ENCODE data around the gene ZDHHC8. TPM values are rescaled to one million over a fixed set of nuclear protein-coding genes. Genes with fewer than 3 reads are reported as not detected.
"Not testable (repeated sequence)": the region's sequence is repeated elsewhere in the genome, so short reads cannot be mapped to it uniquely, and the experiment has no call there.

Gene ZDHHC8
- polyA plus RNA-seq, 12 donors, result 31.6 to 62.1 (median 37.2) TPM; not detected in 1

GRCh38 chr22:20156611-20157429 lies 25.2 kb downstream of the ZDHHC8 start:
- DNase-seq, result peak; percentile 86

GRCh38 chr22:20157430-20158183 lies 26.0 kb downstream of the ZDHHC8 start:
- DNase-seq, result no peak

DNA sequence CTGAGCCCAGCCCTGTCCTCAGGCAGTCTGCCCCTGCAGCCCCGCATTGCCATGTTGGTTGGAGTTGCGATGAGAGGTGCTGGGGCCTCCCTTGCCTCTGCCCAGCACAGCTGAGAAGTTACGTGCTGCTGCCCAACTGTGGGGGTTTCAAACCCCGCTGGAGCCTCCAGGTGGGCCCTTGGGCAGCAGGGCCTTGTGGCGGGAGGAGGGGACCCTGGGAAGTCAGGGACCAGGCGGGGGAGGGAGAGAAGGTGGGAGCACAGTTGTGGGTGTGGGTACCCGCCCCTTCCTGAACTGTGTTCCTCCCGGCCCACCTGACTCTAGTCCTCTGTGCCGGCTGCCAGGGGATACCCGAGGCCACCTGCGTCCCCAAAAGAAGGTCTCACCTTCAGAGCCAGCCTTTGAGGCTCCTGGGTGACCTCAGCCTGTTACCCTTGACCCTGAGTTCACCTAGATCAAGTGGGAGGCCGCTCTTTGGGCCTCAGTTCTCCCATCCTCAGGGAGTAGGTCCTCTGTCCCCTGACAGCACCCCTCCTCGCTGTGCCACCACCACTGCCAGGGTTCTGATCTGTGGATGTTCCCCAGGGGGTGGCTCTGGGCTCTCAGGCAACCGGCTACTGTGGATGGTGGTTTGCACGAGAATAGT lies 26.9 kb downstream of the ZDHHC8 start:
- DNase-seq, result no peak

DNA sequence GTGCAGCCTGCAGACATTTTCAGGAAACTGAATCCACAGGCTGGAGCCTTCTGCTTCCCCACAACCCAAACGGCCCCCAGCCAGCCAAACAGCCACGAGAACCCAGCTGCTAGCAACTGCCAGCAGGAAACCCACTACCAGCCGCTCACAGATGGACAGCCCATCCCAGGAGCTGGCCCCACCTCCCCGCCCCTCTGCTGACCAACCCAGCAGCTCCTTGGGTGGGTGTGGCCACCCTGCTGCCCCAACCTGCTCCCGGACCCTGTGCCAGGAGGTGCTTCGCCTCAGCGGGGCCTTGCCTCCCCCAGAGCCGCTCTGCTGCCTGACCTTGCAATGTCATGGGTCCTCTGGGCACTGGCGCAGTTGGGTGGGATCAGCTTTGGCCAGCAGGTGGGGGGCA lies 27.5 kb downstream of the ZDHHC8 start:
- DNase-seq, result no peak

DNA sequence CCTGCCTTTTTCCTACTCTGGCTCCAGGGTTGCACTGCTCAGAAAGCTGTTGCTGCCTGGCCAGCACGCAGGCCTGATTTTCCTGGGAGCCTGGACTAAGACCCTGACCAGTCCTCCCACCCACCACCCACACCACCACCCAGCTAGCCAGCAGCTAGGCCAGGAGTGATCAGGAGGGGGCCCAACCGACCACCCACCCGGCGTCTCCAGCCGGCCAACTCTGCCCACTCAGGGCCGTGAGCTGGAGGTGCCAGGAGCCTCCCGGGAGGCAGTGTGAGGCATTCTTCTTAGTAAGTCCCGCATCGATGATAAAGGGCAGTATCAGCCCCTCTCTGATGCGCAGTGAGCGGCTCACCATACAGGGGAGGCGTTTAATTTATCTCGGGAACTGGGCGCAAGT lies 27.9 kb downstream of the ZDHHC8 start:
- not testable (repeated sequence) for DNase-seq

DNA sequence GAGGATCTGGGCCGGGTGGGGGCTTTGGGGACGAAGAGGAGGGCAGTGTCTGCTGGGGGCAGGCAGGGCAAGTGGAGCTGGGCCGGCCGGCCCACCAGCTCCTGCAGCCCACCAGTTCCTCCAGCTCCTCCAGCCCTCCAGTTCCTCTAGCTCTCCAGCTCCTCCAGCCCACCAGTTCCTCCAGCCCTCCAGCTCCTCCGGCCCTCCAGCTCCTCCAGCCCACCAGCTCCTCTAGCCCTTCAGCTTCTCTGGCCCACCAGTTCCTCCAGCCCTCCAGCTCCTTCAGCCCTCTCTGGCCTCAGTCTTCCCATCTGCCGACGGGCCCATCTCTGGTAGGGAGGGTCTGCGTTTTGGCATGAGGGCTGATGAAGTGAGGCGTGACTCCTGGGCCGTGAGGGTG lies 28.4 kb downstream of the ZDHHC8 start:
- DNase-seq, result no peak

DNA sequence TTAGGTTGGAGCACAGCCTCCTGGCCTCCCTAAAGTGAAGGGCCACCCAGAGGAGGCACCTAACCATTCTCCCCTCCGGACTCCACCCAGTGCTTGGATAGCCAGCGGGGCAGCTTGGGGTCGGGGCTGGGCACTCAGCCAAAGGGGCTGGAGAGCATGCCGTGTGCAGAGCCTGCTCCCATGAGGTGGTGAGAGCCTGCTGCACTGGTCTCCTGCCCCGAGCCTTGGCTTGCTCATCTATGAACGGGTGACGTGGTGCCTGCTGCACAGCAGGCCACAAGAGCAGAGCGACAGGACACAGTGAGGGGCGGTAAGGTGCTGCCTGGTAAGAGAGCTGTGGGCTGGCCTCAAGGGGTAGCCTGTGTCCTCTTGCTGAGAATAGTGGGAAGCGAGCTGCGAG lies 33.3 kb downstream of the ZDHHC8 start:
- DNase-seq, result no peak

DNA sequence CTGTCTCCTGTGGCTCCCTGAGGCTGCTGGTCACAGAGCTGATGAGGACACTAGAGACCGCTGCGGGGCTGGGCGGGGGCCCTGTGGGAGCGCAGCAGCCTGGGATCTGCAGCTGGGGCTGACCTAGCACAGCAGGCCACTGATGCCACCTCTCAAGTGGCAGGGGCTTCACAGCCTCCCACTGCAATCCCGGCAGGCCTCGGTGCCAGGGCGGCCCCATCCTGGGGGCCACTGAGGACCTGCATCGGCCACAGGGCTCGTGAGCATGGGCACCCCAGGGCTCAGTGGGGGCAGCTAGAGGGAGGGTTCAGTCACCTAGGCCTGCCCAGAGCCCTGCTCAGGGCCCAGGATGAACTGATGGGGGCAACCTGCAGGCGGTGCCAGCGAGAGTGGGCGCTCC lies 33.8 kb downstream of the ZDHHC8 start:
- no peak for DNase-seq

DNA sequence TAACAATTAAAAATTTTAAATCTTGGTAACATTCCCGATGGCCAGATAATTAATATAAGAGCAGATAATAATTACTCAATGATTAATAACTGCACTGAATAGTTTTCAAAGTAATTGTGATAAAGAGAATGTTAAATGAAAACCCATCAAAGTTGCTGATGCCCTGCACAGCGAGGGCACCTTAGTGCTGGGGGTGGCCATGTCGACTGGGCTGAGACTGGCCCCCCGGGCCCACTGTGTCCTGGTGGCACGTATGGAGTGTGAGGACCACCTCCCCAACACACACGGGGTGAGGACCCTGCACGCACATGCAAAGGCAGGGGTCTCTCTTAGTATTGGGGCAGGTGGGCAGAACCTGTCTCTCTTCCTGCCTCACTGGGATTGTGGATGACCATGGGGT lies 34.3 kb downstream of the ZDHHC8 start:
- no peak for DNase-seq

GRCh38 chr22:20166703-20167102 lies 35.1 kb downstream of the ZDHHC8 start:
- DNase-seq, result no peak

- no peak for DNase-seq
Observed at GRCh38 chr22:20167643-20168322, 36.2 kb downstream of the ZDHHC8 start.

GRCh38 chr22:20169253-20169822 lies 37.7 kb downstream of the ZDHHC8 start:
- DNase-seq, result no peak

GRCh38 chr22:20170170-20170569 lies 38.6 kb downstream of the ZDHHC8 start:
- DNase-seq, result no peak

DNA sequence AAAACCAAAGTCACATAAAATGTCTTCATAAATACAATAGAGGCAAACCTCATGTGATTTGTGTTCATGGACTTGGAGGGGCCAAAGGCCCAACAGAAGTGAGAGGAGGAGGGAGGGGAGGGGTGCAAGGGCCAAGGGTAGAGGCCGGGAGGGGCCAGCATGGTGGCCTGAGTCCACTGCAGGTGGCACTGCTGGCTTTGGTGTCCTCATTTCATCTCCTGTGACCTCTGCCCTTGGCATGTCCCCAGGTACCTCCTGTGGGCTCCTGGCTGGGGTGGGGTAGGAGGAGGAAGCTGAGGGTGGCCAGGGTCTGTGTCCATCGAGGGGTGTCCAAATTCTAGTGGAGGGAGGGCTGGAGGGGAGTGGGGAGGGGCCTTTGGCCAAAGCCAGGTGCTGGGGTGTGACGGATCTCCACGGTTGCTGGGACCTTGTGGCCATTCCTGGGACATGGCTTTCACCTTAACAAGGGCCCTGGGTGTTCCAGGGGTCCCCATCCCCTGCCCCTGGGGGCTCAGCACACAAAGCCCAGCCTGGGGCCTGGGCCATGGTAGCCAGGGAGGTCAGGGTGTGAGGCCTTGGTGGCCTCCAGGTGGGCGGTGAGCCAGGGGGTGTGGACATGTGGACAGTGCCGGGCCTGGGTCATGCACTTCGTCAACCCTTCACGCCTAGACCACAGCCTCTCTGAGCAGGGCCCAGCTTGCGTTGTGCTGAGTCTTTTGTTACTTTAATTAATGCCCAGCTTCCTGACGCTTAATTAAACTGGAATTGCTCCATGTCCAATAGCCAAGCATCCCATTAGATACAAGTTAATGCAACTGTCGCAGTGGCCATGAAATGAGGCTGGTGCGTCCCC lies 39.9 kb downstream of the ZDHHC8 start:
- DNase-seq, result no peak

DNA sequence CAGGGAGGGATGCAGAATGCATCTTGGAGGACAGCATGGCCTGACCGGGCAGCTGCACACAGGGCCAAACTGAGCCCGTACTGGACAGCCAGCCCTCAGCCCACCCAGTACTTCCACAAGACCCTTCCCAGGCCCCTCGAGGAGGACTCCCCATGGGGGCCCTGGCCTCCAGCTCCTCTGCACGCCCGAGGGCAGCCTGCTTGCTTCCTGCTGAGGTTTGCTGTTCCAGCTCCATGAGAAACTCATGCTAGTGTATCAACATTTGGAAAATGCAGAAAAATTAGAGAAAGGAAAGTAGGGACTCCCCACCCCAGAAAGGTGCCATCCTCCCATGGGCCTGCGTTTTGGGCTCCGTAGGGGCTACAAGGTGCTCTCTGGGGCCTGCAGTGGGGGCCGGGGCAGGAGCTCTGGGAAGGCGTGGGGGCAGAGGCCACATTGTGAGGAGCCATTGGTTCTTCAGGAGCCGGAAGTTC lies 40.6 kb downstream of the ZDHHC8 start:
- no peak for DNase-seq

GRCh38 chr22:20173246-20173645 lies 41.6 kb downstream of the ZDHHC8 start:
- DNase-seq, result no peak

- no peak for DNase-seq
Observed at GRCh38 chr22:20173772-20174171, 42.2 kb downstream of the ZDHHC8 start.

GRCh38 chr22:20174785-20175596 lies 43.4 kb downstream of the ZDHHC8 start:
- no peak for DNase-seq

GRCh38 chr22:20175597-20175900 lies 43.9 kb downstream of the ZDHHC8 start:
- no peak for DNase-seq

Measured in muscle of arm (tissue), 12 donors.